HL-60 (cell line): ENCODE data around the gene LPO.

Source experiments
- DNase-seq, 2 experiments: peaks; one replicate each; pipeline ENCODE4 v3.0.0-alpha.2; 2010 to 2020; ENCODE audit warnings: low read depth in 1 of 2, low spot score in 1 of 2
- H3K27ac ChIP-seq: fragments of 250-450 bp; sonication (Bioruptor Pico); replicated peaks from 2 replicates; pipeline ENCODE4 v1.5.1; 2020; ENCODE audit warnings: mild to moderate bottlenecking, moderate library complexity
- H3K27me3 ChIP-seq: fragments of 250-450 bp; sonication (Bioruptor Pico); 2 replicates; pipeline ENCODE4 v1.5.1; 2021; ENCODE audit warnings: mild to moderate bottlenecking, moderate library complexity; ENCODE audit not compliant: insufficient read depth, poor library complexity, severe bottlenecking
- H3K4me3 ChIP-seq: replicated peaks from 2 replicates; pipeline ENCODE4 v1.5.1; 2011; ENCODE audit warnings: mild to moderate bottlenecking, control low read depth, low read length; ENCODE audit not compliant: insufficient read depth
- GABPA ChIP-seq: IDR thresholded peaks from 2 replicates; pipeline ENCODE4 v1.6.1; 2012; ENCODE audit warnings: low read depth
- POLR2AphosphoS5 ChIP-seq: IDR thresholded peaks from 2 replicates; pipeline ENCODE4 v1.6.1; 2012; ENCODE audit warnings: low read depth
- SPI1 ChIP-seq: IDR thresholded peaks from 2 replicates; pipeline ENCODE4 v1.6.1; 2012; ENCODE audit warnings: low read depth, mild to moderate bottlenecking, borderline replicate concordance
- TF ChIP-seq, protein P1 (sequence below): IDR thresholded peaks from 2 replicates; pipeline ENCODE4 v1.6.1; 2012; ENCODE audit warnings: low read depth; ENCODE audit not compliant: insufficient replicate concordance
- TF ChIP-seq, protein P2 (sequence below): IDR thresholded peaks from one replicate; pipeline ENCODE4 v1.5.1; 2011; ENCODE audit warnings: low read length, control low read depth, inconsistent platforms; ENCODE audit not compliant: insufficient read depth

The LPO gene

DNA sequence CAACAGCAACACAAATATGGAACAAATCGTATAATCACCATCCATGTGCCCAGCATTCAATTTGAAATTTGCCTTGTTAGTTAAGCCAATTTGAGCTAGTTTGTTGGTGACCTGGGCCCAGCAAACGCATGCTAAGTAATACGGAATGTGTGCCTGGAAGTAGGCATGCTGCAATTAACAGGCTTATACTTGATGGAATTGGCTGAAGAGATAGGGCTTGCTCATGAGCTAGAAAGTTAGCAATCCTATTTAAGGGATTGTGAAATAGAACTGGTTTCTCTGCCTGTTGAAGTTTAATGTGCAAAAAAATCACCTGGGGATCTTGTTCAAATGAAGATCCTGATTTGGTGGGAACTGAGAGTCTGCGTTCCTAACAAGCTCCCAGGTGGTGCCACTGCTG lies 8.5 kb upstream of the LPO start:
- Histone ChIP-seq H3K27me3 (no peaks in the 10 kb centered on the region), H3K27ac (no peak overlapping the region), H3K4me3 (no peak overlapping the region)
- no peak for DNase-seq
- TF ChIP-seq POLR2AphosphoS5, result no peak
- TF ChIP-seq, protein P1, sequence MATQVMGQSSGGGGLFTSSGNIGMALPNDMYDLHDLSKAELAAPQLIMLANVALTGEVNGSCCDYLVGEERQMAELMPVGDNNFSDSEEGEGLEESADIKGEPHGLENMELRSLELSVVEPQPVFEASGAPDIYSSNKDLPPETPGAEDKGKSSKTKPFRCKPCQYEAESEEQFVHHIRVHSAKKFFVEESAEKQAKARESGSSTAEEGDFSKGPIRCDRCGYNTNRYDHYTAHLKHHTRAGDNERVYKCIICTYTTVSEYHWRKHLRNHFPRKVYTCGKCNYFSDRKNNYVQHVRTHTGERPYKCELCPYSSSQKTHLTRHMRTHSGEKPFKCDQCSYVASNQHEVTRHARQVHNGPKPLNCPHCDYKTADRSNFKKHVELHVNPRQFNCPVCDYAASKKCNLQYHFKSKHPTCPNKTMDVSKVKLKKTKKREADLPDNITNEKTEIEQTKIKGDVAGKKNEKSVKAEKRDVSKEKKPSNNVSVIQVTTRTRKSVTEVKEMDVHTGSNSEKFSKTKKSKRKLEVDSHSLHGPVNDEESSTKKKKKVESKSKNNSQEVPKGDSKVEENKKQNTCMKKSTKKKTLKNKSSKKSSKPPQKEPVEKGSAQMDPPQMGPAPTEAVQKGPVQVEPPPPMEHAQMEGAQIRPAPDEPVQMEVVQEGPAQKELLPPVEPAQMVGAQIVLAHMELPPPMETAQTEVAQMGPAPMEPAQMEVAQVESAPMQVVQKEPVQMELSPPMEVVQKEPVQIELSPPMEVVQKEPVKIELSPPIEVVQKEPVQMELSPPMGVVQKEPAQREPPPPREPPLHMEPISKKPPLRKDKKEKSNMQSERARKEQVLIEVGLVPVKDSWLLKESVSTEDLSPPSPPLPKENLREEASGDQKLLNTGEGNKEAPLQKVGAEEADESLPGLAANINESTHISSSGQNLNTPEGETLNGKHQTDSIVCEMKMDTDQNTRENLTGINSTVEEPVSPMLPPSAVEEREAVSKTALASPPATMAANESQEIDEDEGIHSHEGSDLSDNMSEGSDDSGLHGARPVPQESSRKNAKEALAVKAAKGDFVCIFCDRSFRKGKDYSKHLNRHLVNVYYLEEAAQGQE, result no peak
- no peak for TF ChIP-seq SPI1
- no peak for TF ChIP-seq GABPA
- TF ChIP-seq, protein P2, sequence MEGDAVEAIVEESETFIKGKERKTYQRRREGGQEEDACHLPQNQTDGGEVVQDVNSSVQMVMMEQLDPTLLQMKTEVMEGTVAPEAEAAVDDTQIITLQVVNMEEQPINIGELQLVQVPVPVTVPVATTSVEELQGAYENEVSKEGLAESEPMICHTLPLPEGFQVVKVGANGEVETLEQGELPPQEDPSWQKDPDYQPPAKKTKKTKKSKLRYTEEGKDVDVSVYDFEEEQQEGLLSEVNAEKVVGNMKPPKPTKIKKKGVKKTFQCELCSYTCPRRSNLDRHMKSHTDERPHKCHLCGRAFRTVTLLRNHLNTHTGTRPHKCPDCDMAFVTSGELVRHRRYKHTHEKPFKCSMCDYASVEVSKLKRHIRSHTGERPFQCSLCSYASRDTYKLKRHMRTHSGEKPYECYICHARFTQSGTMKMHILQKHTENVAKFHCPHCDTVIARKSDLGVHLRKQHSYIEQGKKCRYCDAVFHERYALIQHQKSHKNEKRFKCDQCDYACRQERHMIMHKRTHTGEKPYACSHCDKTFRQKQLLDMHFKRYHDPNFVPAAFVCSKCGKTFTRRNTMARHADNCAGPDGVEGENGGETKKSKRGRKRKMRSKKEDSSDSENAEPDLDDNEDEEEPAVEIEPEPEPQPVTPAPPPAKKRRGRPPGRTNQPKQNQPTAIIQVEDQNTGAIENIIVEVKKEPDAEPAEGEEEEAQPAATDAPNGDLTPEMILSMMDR, result no peak

DNA sequence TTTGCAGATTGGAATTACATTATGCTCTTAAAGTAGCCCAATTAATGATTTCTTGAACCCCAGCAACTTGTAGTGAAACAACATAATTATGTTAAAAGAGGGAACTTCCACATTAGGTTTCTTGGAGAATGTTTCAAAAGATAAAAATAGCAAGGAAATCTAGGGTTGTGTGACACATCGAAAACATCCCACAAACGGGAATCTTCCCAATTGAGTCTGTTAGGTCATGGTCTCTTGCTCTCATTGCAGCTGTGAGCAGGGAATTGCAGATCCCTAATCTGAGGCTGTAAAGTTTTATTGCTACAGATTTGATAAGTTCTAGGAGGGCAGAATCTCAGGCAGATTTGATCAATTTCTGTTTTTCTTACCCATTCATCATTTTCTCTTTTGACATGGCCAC lies 6.7 kb upstream of the LPO start:
- no peak overlapping the region for H3K4me3 ChIP-seq
- TF ChIP-seq SPI1, result no peak
- no peak for TF ChIP-seq POLR2AphosphoS5
- TF ChIP-seq, protein P1, result no peak
- TF ChIP-seq, protein P2, result no peak
- TF ChIP-seq GABPA, result no peak
- no peak for DNase-seq
- no peaks in the 10 kb centered on the region for H3K27me3 ChIP-seq
- H3K27ac ChIP-seq, result no peak overlapping the region

DNA sequence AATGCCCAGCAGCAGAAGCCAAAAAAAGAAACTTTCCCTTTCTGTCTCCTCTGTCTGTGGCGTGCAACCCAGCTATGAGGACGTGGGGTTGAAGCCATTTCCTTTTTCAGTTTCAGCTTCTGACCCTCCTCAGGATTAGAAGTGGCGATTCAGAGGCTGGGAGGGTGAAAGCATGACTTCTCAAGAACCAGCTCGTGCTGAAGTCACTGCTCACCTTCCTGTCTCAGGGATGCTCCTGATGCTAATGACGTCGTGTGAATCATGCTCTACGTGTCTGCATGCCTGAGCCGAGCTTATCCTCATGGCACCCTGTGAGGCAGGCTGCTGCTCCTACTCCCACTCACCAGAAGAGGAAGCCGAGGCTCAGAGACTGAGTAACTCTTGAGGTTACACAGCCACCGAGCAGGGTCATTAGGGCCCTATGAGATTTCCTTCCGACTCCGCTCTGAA lies 5.7 kb upstream of the LPO start:
- TF ChIP-seq, protein P1, result peak; percentile 18
- no peak for TF ChIP-seq GABPA
- TF ChIP-seq POLR2AphosphoS5, result peak; percentile 75
- TF ChIP-seq, protein P2, result peak; percentile 22
- TF ChIP-seq SPI1, result peak; percentile 77; the same call in 1 of the 2 replicates
- Histone ChIP-seq H3K27me3 (no peaks in the 10 kb centered on the region), H3K4me3 (no peak overlapping the region), H3K27ac (no peak overlapping the region; the same call in 1 of the 2 replicates)
- peak; percentile 94 for DNase-seq
